ENCODE data around the gene RASAL2.

DNA sequence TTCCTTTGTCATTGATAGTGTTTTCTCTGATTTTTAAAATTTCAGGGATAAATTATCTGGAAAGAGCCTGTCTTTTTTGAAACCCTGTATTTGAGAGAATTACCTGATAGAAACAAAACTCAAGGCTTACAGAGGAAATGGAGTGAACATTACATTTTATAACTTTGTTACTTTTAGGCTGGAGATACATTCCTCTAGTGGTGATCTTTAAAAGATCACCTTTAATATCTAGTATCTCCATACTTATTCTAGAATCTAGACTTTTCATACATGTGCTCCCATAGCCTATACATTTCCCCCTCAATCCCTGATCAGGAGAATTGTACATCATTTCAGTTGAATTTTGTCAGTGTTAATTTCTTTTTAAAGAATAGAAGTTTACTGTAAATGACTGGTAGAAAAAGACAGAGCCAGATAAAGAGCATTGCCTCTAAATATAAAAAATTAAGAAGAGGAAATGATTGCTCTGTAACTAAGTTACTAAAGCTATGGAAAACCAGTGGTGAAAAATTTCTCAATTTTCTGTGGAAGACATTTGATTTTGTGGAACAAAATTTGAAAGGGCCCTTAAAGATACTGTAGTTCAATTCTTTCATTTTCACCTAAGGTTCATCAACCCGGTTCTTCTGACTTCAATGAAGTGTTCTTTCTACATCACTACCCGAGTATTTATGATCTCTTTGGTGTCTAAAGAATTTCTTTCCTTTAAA is 33.7 kb downstream of the RASAL2 start:
- no peak for TF ChIP-seq CTCF (IDR thresholded peaks at IDR 0.05)
- no peak for TF ChIP-seq POLR2A (IDR thresholded peaks at IDR 0.05)
